ENCODE results near the gene HELT.
"Not testable (repeated sequence)": the region's sequence is repeated elsewhere in the genome, so short reads cannot be mapped to it uniquely, and the experiment has no call there.

HELT gene, protein sequence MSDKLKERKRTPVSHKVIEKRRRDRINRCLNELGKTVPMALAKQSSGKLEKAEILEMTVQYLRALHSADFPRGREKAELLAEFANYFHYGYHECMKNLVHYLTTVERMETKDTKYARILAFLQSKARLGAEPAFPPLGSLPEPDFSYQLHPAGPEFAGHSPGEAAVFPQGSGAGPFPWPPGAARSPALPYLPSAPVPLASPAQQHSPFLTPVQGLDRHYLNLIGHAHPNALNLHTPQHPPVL

DNA sequence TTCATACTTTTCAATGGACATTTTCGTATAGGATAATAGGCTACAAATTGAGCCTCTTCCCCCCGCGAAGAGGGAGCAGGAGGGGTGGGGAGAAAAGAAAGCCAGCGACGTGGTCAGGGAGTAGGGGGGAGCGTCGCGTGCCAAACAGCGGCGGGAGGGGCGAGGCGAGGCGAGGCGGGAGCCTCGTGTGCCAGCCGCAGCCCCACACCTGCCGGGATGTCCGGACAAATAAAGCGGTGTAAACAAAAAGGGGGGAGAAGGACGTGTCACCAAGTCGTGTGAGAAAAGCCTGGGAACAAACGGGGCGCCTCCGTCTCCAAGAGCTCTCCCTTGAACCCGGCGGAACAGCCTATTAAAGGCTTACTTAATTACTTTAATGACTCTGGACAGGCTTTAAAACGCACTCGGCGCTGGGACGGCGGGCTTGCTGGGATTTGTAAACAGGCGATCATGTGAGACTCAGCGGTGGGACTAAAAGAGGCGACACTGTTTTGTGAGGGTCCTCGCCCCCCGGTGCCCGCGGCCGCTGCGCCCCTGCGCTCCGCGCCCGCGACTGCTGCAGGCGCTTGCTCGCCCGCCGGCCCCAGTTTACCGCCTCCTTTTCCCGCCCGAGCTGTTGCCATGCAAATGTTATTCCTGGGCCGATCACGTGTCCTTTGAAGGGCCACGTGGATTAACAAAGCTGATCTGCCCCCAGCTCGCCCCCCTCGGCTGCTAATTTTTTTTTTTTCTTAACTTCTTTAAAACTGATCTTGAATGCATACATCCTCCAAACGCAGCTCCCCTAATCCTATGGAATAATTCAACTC is at the start of gene HELT:
Gene HELT (plus strand): TSS at position 527 of the 809 bp plus-strand sequence. CDS start 439 bp downstream, outside the sequence.
- DNase-seq = peak; percentile 21

GRCh38 chr4:184968784-184969201 is 49.5 kb upstream of the HELT start:
- no peak for DNase-seq

DNA sequence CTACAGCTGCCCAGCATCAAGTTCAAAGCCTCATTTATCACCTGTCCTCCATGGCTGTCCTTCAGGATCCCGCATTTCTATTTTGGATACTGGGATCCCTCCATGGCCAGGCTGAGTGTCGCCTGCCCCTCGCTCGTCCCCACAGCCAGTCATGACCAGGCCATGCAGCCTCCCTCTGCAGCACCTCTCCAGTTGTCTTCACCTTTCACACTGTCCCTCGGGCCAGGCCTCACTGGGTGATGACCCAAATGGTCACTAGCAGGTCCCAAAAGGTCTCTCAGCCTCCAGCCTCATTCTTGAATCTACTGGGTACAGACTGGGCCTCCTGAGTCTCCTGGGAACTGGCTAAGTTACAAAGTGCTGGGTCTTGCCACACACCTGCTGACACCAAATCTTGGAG is 48.7 kb upstream of the HELT start:
- DNase-seq = no peak

DNA sequence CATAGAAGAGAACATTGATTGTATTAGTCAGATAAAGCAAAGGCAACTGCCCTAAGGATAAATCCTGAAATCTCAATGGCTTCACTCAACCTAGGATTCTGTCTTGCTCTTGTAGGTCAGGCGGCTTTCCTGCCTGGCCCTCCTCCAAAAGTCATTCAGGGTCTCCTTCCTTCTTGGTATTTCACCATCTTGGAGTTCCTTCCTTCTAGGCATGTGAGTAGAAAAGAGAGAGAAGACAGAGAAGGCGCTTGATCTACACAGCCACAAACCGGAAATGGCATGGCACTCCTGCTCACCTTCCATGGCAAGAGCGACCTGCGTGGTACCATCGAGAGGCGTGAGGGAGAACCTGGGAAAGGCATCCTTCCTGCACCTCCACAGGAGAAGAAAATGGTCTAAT is 45.3 kb upstream of the HELT start:
- no peak for DNase-seq

DNA sequence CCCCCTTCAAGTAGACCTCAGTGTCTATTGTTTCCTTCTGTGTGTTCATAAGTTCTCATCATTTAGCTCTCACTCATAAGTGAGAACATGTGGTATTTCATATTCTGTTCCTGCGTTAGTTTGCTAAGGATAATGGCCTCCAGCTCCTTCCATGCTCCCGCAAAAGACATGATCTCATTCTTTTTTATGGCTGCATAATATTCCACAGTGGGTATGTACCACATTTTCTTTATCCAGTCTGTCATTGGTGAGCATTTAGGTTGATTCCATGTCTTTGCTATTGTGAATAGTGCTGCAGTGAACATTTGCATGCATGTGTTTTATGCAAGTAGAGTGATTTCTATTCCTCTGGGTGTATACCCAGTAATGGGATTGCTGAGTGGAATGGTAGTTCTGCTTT is 41.9 kb upstream of the HELT start:
- not testable (repeated sequence) for DNase-seq

- DNase-seq = no peak
Measured at GRCh38 chr4:184977747-184978146, 40.5 kb upstream of the HELT start.

DNA sequence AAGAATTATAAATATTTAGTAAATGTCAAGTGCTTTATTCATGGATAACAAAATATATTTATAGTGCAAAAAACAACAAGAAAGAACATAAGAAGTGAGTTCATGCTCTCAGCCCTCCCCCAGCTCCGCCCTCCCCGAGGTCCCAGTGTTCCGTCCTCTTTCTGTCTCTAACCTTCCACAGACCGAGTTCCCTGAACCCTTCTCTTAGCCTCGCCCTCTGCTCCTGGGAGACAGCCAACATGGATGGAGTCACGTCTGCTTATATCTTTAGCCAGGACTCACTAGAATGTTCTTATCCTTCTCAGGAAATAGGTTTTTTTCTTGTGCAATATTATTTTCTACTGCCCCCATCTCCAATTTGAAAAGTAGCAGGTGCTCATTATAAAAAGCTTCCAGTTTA is 40.1 kb upstream of the HELT start:
- DNase-seq = no peak

DNA sequence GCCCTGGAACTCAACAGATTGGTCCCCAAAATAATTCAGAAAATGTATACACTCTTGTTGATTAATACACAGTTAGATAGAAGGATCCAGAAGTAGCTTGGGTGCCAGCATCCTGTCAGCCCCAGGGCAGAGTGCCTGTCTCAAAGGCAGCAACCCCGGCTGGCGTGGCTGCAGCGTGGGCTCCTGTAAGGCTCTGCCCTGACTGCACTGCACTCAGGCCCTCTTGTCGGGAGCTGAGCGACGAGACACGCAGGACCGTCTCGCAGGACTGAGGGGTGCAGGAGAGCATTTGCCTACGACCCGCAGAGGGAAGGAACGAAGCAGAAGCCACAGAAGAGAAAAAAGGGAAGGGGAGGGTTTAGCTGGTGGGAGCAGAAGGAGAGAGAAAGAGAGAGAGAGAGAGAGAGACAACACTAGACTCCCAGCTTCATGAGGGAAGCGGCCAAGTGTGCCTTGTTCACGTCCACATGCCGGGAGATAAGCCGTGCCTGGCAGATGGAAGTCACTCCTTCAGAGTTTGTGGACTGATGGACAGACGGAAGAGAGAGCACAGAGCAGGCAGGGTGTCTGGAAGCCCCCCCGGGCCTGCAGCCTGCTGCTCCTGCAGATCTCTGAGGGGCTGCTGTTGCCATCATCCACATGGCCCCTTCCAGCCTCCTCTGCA is 38.7 kb upstream of the HELT start:
- DNase-seq = no peak

DNA sequence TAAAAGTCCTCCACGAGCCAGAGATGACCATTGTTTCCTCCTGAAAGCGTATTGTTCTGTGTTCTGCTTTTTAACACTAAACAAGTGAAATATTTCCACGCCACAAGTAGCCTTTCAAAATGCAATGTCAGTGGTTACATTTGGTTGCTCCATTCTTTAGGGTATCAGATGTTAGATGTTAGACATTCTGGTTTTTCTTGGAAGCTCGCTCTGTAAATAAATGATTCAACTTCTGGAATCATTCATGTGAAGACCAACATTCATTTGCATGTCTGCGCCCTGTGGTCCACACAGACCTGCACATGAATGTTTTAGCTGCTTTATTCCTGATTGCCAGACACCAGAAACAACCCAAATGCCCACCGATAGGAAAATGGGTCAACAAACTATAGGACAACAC is 38.0 kb upstream of the HELT start:
- DNase-seq = peak; percentile 31

DNA sequence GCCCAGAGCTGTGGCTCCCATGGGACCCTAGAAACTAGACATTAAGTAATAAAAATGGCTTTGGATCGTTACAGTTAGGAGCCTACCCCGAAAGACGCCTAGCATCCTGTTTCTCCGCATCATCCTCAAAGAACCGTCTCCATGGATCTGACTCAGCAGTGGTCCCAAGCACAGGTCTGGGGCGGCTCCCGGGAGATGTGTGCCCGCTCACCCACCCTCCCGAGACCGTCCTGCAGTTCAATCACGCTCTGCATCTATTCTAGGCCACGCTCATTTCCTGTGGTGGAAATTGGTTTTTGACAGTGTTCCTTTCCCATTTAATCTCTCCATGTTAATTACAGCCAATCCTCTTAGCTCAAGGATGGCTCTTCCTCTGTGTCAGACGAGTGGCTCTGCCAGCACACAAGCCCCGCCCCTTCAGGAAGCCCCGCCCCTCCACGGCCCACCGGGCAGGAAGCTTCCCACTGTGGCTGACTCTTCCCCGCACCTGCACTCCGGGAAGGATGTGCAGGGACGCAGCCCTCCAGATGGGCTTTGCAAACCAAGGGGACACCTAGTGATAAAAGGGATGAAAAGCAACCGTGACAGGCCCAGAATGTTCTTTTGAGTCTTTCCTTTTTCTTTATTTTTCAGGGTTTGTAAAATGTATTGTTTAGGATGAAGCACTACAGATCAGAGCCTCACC is 34.5 kb upstream of the HELT start:
- peak; percentile 55 for DNase-seq

DNA sequence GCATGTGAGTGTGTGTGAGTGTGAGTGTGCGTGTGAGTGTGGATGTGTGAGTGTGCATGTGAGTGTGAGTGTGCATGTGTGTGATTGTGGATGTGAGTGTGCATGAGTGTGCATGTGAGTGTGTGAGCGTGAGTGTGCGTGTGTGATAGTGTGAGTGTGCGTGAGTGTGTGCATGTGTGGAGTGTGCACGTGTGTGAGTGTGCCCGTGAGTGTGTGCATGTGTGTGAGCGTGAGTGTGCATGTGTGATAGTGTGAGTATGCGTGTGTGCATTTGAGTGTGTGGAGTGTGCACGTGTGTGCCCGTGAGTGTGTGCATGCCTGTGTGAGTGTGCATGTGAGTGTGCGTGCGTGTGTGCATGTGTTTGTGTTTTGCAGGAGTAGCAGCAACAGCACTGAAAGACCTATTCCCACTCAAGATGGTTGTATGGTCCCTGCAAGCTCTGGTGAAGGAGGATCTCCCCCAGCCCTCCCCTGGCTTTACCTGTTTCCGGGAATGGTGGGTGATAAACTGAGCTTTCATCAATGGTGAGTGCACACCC is 30.7 kb upstream of the HELT start:
- DNase-seq = no peak

DNA sequence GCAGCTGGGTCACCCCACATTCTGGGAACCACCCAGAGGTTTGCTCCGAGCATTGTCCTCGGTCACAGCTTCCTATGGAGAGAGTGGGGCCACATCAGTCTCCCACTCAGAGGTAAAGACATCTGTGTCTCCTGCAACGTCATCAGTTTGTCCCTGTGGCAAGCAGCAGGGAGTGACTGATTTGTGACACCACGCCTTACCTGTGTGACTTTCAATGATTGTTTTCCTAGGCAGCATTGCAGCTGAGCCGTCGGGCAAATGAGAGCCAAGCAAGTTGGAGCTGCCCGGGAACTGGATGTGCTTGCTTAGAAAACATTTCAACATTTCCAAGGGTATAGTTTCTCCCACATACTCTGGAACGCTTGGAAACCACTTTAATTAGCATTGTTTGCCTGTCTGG is 29.7 kb upstream of the HELT start:
- DNase-seq = no peak

DNA sequence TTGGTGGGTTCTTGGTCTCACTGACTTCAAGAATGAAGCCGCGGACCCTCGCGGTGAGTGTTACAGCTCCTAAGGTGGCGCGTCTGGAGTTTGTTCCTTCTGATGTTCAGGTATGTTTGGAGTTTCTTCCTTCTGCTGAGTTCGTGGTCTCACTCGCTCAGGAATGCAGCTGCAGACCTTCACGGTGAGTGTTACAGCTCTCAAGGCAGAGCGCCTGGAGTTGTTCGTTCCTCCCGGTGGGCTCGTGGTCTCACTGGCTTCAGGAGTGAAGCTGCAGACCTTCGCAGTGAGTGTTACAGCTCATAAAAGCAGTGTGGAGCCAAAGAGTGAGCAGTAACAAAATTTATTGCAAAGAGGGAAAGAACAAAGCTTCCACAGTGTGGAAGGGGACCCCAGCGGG is 29.0 kb upstream of the HELT start:
- not testable (repeated sequence) for DNase-seq

GRCh38 chr4:184990131-184990530 is 28.2 kb upstream of the HELT start:
- DNase-seq = not testable (repeated sequence)

GRCh38 chr4:184991860-184992259 is 26.4 kb upstream of the HELT start:
- DNase-seq = no peak

GRCh38 chr4:184992422-184992821 is 25.9 kb upstream of the HELT start:
- DNase-seq = no peak

- no peak for DNase-seq
Measured at GRCh38 chr4:184993247-184993646, 25.0 kb upstream of the HELT start.

DNA sequence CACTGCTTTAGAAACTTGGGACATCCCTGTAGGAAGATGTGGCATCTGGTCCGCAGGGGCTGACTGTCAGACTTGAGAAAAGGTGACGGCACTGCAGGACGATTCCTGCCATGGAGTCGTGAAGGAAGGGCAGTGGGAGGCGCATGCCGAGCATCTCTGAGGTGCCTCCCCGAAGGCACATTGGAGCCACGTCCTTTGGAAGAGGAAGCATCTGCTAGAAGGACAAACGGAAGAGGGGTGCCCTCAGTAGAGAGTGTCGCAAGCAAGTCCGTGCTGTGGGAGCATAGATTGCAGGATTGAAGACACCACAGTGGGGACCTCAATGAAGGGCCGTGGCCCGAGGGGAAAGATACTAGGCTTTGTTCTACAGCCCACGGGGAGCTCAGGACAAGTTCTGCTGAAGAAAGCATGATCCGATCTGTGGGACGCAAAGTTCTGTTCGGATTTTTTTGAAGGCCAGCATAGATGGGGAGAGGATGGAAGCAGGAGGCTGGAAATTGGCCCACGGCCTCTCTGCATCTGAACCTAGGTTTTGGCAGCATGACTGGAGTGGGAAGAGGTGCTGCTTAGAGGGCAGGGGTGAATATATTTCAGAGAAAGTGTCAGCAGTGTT is 24.2 kb upstream of the HELT start:
- no peak for DNase-seq

DNA sequence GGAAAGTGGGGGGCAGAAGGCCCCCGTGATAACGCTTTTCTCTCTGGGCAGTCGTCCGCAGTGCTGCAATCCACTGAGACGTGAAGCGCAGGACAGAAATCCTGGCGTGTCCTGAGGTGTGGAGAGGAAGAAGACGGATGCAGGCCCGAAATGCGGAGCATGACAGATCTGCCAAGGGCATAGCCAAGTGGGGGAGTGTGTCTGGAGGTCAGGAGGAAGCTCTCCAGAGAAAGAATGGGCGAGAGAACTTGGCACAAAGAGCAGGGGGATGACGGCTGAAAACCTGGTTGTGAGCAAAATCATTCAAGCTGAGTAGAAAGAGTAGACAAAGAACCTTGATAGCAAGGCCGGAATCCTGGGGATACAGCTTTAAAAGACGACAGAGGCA is 23.7 kb upstream of the HELT start:
- DNase-seq = no peak

- not testable (repeated sequence) for DNase-seq
Measured at GRCh38 chr4:184997656-184998055, 20.6 kb upstream of the HELT start.

DNA sequence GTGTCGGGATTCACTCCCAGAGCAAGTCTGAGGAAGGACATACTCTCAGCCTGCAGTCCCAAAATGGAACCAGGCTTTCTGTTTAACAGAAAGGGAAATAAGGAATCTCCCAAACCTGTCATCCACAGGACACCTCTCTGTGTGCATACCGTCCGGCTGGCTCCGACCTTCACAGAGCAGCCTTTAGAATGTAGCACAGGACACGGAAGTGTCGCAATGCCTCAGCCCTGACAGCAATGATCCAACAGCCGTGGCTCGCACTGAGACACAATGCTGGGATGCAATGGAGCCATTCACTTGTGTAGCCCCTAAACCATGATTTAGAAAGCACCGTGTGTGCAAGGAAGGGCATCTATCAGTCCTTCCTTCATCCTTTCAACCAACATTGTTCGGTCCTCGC is 15.5 kb upstream of the HELT start:
- DNase-seq = no peak

- DNase-seq = no peak
Measured at GRCh38 chr4:185003596-185004351, 14.5 kb upstream of the HELT start.
